ENCODE results near the gene SLC19A2. TPM values are rescaled to one million over a fixed set of nuclear protein-coding genes. Genes with fewer than 3 reads are reported as not detected.

The SLC19A2 gene
- total RNA-seq, 1 experiment from 2014 or later: 10.1 TPM

DNA sequence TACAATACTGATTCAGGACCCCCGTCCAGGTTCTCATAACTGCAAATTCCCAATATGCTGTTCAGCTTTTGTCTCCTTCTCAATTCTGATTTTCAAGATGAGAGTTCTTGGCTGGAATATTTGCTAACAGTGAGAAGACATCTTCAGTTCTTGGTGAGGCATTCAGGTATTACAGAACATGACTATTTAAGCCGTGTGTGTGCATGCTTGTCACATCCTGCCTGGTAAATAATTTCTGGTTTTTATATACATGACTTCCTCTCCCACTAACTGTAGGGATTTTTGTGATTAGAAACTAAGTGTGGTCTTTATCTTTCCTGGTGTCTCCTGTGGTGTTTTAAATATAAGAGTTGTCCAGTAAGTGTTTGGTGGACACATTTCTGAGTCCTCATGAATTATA is 10.2 kb upstream of the SLC19A2 start:
- TF ChIP-seq ELF1 (IDR thresholded peaks at IDR 0.05; ENCODE audit: borderline replicate concordance, low read depth) (no peak), FOSL1 (IDR thresholded peaks at IDR 0.05; ENCODE audit: low read depth) (no peak), SIN3A (IDR thresholded peaks at IDR 0.05; ENCODE audit: low read depth) (no peak), SRF (IDR thresholded peaks at IDR 0.05; ENCODE audit: low read depth) (no peak)
- no peaks in the 10 kb centered on the region for H3K4me1 ChIP-seq (ENCODE audit: control insufficient read depth in 1 of 2, insufficient read depth in 2 of 2, low read length in 2 of 2)
- no peaks in the 10 kb centered on the region for H3K36me3 ChIP-seq (ENCODE audit: control insufficient read depth in 1 of 2, insufficient read depth in 2 of 2, low read length in 2 of 2)
- no peaks in the 10 kb centered on the region for H3K9me3 ChIP-seq (ENCODE audit: control insufficient read depth in 1 of 2, insufficient read depth in 1 of 2, low read depth in 1 of 2, low read length in 2 of 2)
- ATAC-seq: no peak
- no peaks in the 10 kb centered on the region for H3K27me3 ChIP-seq (ENCODE audit: insufficient read depth, low read length)
- RAD21 ChIA-PET (ENCODE audit: low non-redundant PET in 1 of 2, low total read pairs in 2 of 2, uncharacterized antibody in 2 of 2, unreplicated experiment in 2 of 2): no interaction called here
- H3K79me2 ChIP-seq (ENCODE audit: insufficient read depth, low read length): no peaks in the 10 kb centered on the region
- H3K9me2 ChIP-seq (ENCODE audit: insufficient read depth): no peaks in the 10 kb centered on the region
- no TSS peak for BruUV-seq (replicated peaks)
- CTCF ChIA-PET: no interaction called here
- POLR2A ChIA-PET: no interaction called here
- H2AFZ ChIP-seq (ENCODE audit: low read depth, low read length, poor library complexity, severe bottlenecking): no peak overlapping the region
- DNase-seq (ENCODE audit: low read depth, low spot score): no peak
- intact Hi-C loops (cut with micrococcal nuclease): no loop called here
- H3K4me2 ChIP-seq (ENCODE audit: low read length): no peak overlapping the region
- H3K9ac ChIP-seq (ENCODE audit: low read length): no peak overlapping the region
- H3K4me3 ChIP-seq (replicated peaks in 1 of 2; ENCODE audit: low read depth in 1 of 2, low read length in 2 of 2): no peak overlapping the region
- no peak overlapping the region for H3K27ac ChIP-seq (ENCODE audit: low read depth, low read length)
- no peaks in the 10 kb centered on the region for H4K20me1 ChIP-seq (ENCODE audit: insufficient read depth)

DNA sequence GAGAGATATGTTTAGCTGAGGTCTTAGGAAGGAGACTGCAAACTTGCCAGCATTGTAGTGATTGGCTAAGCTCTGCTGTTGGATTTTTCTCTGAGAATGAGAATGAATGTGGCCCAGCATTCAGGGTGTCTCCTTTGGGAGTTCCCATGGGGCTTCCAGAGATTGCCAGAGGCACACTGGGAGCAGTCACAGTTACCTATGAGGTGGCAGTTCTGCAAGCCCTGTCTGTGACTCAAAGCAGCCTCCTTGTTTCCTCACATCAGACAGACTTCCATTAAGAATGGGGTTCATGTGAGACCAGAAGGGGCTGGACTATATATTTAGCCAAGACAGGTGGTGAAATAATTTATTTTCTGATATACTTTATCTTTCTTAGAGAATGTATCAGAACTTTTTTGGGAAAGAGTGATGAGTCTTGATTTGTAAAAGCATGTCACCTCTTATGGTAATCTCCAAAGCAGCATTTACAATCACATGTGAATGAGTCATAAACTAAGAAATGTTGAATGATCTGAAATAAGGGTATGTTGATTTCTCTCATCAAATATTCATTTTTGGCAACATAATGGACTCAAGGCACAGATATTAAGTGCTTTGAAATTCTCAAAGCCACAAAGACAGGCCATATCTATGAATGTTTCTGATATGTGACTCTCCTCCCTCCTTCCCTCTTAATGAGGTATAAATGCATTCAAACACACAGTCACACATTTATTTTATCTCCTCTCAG is 9.5 kb upstream of the SLC19A2 start:
- no peak overlapping the region for H2AFZ ChIP-seq (ENCODE audit: low read depth, low read length, poor library complexity, severe bottlenecking)
- no peak overlapping the region for H3K4me2 ChIP-seq (ENCODE audit: low read length)
- no peak for ATAC-seq
- no TSS peak for BruUV-seq (replicated peaks)
- ChIA-PET RAD21 (ENCODE audit: low non-redundant PET in 1 of 2, low total read pairs in 2 of 2, uncharacterized antibody in 2 of 2, unreplicated experiment in 2 of 2) (no interaction called here), CTCF (no interaction called here), POLR2A (no interaction called here)
- no peaks in the 10 kb centered on the region for H3K27me3 ChIP-seq (ENCODE audit: insufficient read depth, low read length)
- no peaks in the 10 kb centered on the region for H3K9me3 ChIP-seq (ENCODE audit: control insufficient read depth in 1 of 2, insufficient read depth in 1 of 2, low read depth in 1 of 2, low read length in 2 of 2)
- intact Hi-C loops (cut with micrococcal nuclease): no loop called here
- no peaks in the 10 kb centered on the region for H3K79me2 ChIP-seq (ENCODE audit: insufficient read depth, low read length)
- no peaks in the 10 kb centered on the region for H4K20me1 ChIP-seq (ENCODE audit: insufficient read depth)
- no peak overlapping the region for H3K4me3 ChIP-seq (replicated peaks in 1 of 2; ENCODE audit: low read depth in 1 of 2, low read length in 2 of 2)
- no peak for DNase-seq (ENCODE audit: low read depth, low spot score)
- no peaks in the 10 kb centered on the region for H3K9me2 ChIP-seq (ENCODE audit: insufficient read depth)
- no peaks in the 10 kb centered on the region for H3K4me1 ChIP-seq (ENCODE audit: control insufficient read depth in 1 of 2, insufficient read depth in 2 of 2, low read length in 2 of 2)
- H3K36me3 ChIP-seq (ENCODE audit: control insufficient read depth in 1 of 2, insufficient read depth in 2 of 2, low read length in 2 of 2): no peaks in the 10 kb centered on the region
- H3K27ac ChIP-seq (ENCODE audit: low read depth, low read length): no peak overlapping the region
- no peak overlapping the region for H3K9ac ChIP-seq (ENCODE audit: low read length)
- no peak for TF ChIP-seq SRF (IDR thresholded peaks at IDR 0.05; ENCODE audit: low read depth)
